AML-193 (cell line): ENCODE results near the gene NCL.
A peak's percentile ranks its signal among the peaks of the same experiment; 100 is the strongest.
"Not testable (repeated sequence)": the region's sequence is repeated elsewhere in the genome, so short reads cannot be mapped to it uniquely, and the experiment has no call there.

Source experiments
- DNase-seq, 2 experiments: peaks; one replicate each; lab custom pipeline; 2025; lab: John Stamatoyannopoulos, UW

NCL gene

GRCh38 chr2:231467613-231468530, 3.6 kb upstream of the NCL start:
- no peak for DNase-seq

GRCh38 chr2:231467016-231467545, 2.8 kb upstream of the NCL start:
- no peak for DNase-seq

GRCh38 chr2:231464576-231465540, 574 bp upstream of the NCL start:
- DNase-seq, result peak; percentile 52 to 68

GRCh38 chr2:231462729-231463465, 1.4 kb downstream of the NCL start:
- no peak for DNase-seq

- DNase-seq, result no peak
These were observed 2.7 kb downstream of the NCL start for GRCh38 chr2:231461516-231461971.

GRCh38 chr2:231460841-231461240, 3.4 kb downstream of the NCL start:
- DNase-seq, result not testable (repeated sequence)

- no peak for DNase-seq
These were observed 4.0 kb downstream of the NCL start for GRCh38 chr2:231460073-231460835.

- no peak for DNase-seq
These were observed 5.9 kb downstream of the NCL start for GRCh38 chr2:231458368-231458767.

GRCh38 chr2:231457101-231457500, 7.2 kb downstream of the NCL start:
- no peak for DNase-seq

GRCh38 chr2:231456295-231457004, 7.8 kb downstream of the NCL start:
- DNase-seq, result no peak

GRCh38 chr2:231455890-231456289, 8.4 kb downstream of the NCL start:
- no peak for DNase-seq

GRCh38 chr2:231455222-231455621, 9.1 kb downstream of the NCL start:
- no peak for DNase-seq

GRCh38 chr2:231454361-231454791, 9.9 kb downstream of the NCL start:
- DNase-seq, result no peak

GRCh38 chr2:231452799-231453508, 11.3 kb downstream of the NCL start:
- no peak for DNase-seq

- no peak for DNase-seq
These were observed 13.7 kb downstream of the NCL start for GRCh38 chr2:231450548-231450989.

GRCh38 chr2:231449503-231450054, 14.7 kb downstream of the NCL start:
- no peak for DNase-seq

- DNase-seq, result no peak
These were observed 27.3 kb downstream of the NCL start for GRCh38 chr2:231436957-231437356.

- no peak for DNase-seq
These were observed 30.3 kb downstream of the NCL start for GRCh38 chr2:231433990-231434389.

- no peak for DNase-seq
These were observed 32.7 kb downstream of the NCL start for GRCh38 chr2:231431606-231432005.
